ENCODE data around the gene TRAPPC6A.
A peak's percentile ranks its signal among the peaks of the same experiment; 100 is the strongest.

Gene TRAPPC6A

GRCh38 chr19:45138303-45138751 lies 39.7 kb downstream of the TRAPPC6A start:
- no peaks in the 10 kb centered on the region for H3K79me2 ChIP-seq (ENCODE audit: insufficient read depth, low read length)
- H3F3A ChIP-seq (ENCODE audit: insufficient read depth, low read length), result no peaks in the 10 kb centered on the region
- H3K27me3 ChIP-seq (ENCODE audit: insufficient read depth, low read length), result no peaks in the 10 kb centered on the region
- H3K9me3 ChIP-seq (ENCODE audit: low read length), result no peaks in the 10 kb centered on the region
- peaks cover 53% of the 10 kb centered on the region for H3K4me1 ChIP-seq (ENCODE audit: insufficient read depth, low read length, severe bottlenecking)
- peak overlapping the region; percentile 93 for H3K27ac ChIP-seq (ENCODE audit: low read depth, low read length, poor library complexity, severe bottlenecking)
- H3K4me3 ChIP-seq (ENCODE audit: low read depth, low read length, poor library complexity, severe bottlenecking), result no peak overlapping the region
- H3K9ac ChIP-seq (ENCODE audit: low read length), result peak overlapping the region; percentile 21; the same call in 1 of the 2 replicates
- peaks cover 22% of the 10 kb centered on the region; the same call in 1 of the 2 replicates for H3K36me3 ChIP-seq (ENCODE audit: insufficient read depth, low read length)
- H4K20me1 ChIP-seq (ENCODE audit: insufficient read depth, low read length), result no peaks in the 10 kb centered on the region
- TF ChIP-seq EZH2 (IDR thresholded peaks at IDR 0.05; ENCODE audit: borderline replicate concordance, low read length), result no peak
- no peak for TF ChIP-seq CTCF (IDR thresholded peaks at IDR 0.05; ENCODE audit: low read length)
- H3K9me2 ChIP-seq (ENCODE audit: low read depth, low read length), result no peaks in the 10 kb centered on the region
- no peak overlapping the region for H2AFZ ChIP-seq (ENCODE audit: low read length)
- peak overlapping the region; percentile 60; the same call in 1 of the 2 replicates for H3K4me2 ChIP-seq (ENCODE audit: low read length)

GRCh38 chr19:45137179-45137761 lies 40.8 kb downstream of the TRAPPC6A start:
- Histone ChIP-seq H3K36me3 (ENCODE audit: insufficient read depth, low read length) (peaks cover 12% of the 10 kb centered on the region; the same call in 1 of the 2 replicates), H3K27me3 (ENCODE audit: insufficient read depth, low read length) (no peaks in the 10 kb centered on the region), H3K4me1 (ENCODE audit: insufficient read depth, low read length, severe bottlenecking) (peaks cover 53% of the 10 kb centered on the region), H3K9me3 (ENCODE audit: low read length) (no peaks in the 10 kb centered on the region), H3K9me2 (ENCODE audit: low read depth, low read length) (no peaks in the 10 kb centered on the region), H4K20me1 (ENCODE audit: insufficient read depth, low read length) (no peaks in the 10 kb centered on the region), H3K4me3 (ENCODE audit: low read depth, low read length, poor library complexity, severe bottlenecking) (peak overlapping the region; percentile 25), H3F3A (ENCODE audit: insufficient read depth, low read length) (no peaks in the 10 kb centered on the region), H2AFZ (ENCODE audit: low read length) (no peak overlapping the region), H3K4me2 (ENCODE audit: low read length) (peak overlapping the region; percentile 60), H3K79me2 (ENCODE audit: insufficient read depth, low read length) (no peaks in the 10 kb centered on the region), H3K9ac (ENCODE audit: low read length) (peak overlapping the region; percentile 50), H3K27ac (ENCODE audit: low read depth, low read length, poor library complexity, severe bottlenecking) (peak overlapping the region; percentile 93)
- TF ChIP-seq CTCF (IDR thresholded peaks at IDR 0.05; ENCODE audit: low read length) (no peak), EZH2 (IDR thresholded peaks at IDR 0.05; ENCODE audit: borderline replicate concordance, low read length) (no peak)

GRCh38 chr19:45136507-45137178 lies 41.4 kb downstream of the TRAPPC6A start:
- no peaks in the 10 kb centered on the region for H3K79me2 ChIP-seq (ENCODE audit: insufficient read depth, low read length)
- TF ChIP-seq CTCF (IDR thresholded peaks at IDR 0.05; ENCODE audit: low read length) (no peak), EZH2 (IDR thresholded peaks at IDR 0.05; ENCODE audit: borderline replicate concordance, low read length) (no peak)
- H3K9ac ChIP-seq (ENCODE audit: low read length), result peak overlapping the region; percentile 50
- H3K4me3 ChIP-seq (ENCODE audit: low read depth, low read length, poor library complexity, severe bottlenecking), result peak overlapping the region; percentile 25
- no peaks in the 10 kb centered on the region for H3K9me2 ChIP-seq (ENCODE audit: low read depth, low read length)
- peaks cover 6% of the 10 kb centered on the region; the same call in 1 of the 2 replicates for H3K36me3 ChIP-seq (ENCODE audit: insufficient read depth, low read length)
- H3K9me3 ChIP-seq (ENCODE audit: low read length), result no peaks in the 10 kb centered on the region
- H2AFZ ChIP-seq (ENCODE audit: low read length), result no peak overlapping the region
- peak overlapping the region; percentile 93 for H3K27ac ChIP-seq (ENCODE audit: low read depth, low read length, poor library complexity, severe bottlenecking)
- H3F3A ChIP-seq (ENCODE audit: insufficient read depth, low read length), result no peaks in the 10 kb centered on the region
- H3K4me2 ChIP-seq (ENCODE audit: low read length), result peak overlapping the region; percentile 60
- no peaks in the 10 kb centered on the region for H4K20me1 ChIP-seq (ENCODE audit: insufficient read depth, low read length)
- peaks cover 53% of the 10 kb centered on the region for H3K4me1 ChIP-seq (ENCODE audit: insufficient read depth, low read length, severe bottlenecking)
- no peaks in the 10 kb centered on the region for H3K27me3 ChIP-seq (ENCODE audit: insufficient read depth, low read length)

Measured in OCI-LY1 (cell line).